HEK293 (cell line): ENCODE results near the gene SLC45A2.

Source experiments
- CTCF ChIA-PET: fragments of 350-600 bp; formaldehyde crosslinking; extraction: SDS; loops from one replicate; lab custom pipeline; 2021; ENCODE audit warnings: antibody characterized with exemption; lab: Yijun Ruan, JAX
- POLR2A ChIA-PET: fragments of 300-600 bp; formaldehyde crosslinking; extraction: SDS; loops from one replicate; lab custom pipeline; 2020; ENCODE audit warnings: antibody characterized with exemption, inconsistent platforms; lab: Yijun Ruan, JAX
- H3K27ac ChIP-seq: fragments of 200-500 bp; sonication (Bioruptor generic); 2 replicates; pipeline ENCODE4 v1.5.1; 2014; ENCODE audit warnings: low read depth, low read length, control low read depth, inconsistent platforms; ENCODE audit errors: extremely low read depth
- H3K36me3 ChIP-seq, 2 experiments: fragments of 200-500 bp in 1 of 2; sonication (Bioruptor generic) in 1 of 2; 1 replicate in 1 of 2; 2 replicates in 1 of 2; pipeline ENCODE4 v1.5.1; 2014 to 2017; ENCODE audit warnings: inconsistent platforms in 2 of 2, low read length in 2 of 2; ENCODE audit not compliant: control insufficient read depth in 2 of 2, insufficient read depth in 1 of 2
- H3K4me1 ChIP-seq: fragments of 200-500 bp; sonication (Bioruptor generic); 2 replicates; pipeline ENCODE4 v1.5.1; 2014; ENCODE audit warnings: mild to moderate bottlenecking, low read length, inconsistent platforms; ENCODE audit not compliant: control insufficient read depth, insufficient read depth
- H3K4me3 ChIP-seq: 2 replicates; pipeline ENCODE4 v1.5.1; 2011; ENCODE audit warnings: low read depth, mild to moderate bottlenecking, control low read depth, low read length, moderate library complexity
- H3K9me3 ChIP-seq: fragments of 200-500 bp; sonication (Bioruptor generic); 2 replicates; pipeline ENCODE4 v1.5.1; 2014; ENCODE audit warnings: low read depth, low read length, inconsistent platforms; ENCODE audit not compliant: control insufficient read depth, insufficient read depth
- KLF10 ChIP-seq: fragments of 450-650 bp; IDR thresholded peaks from 2 replicates; pipeline ENCODE4 v1.5.1; 2018; ENCODE audit warnings: missing biosample characterization, mild to moderate bottlenecking, missing genetic modification characterization
- TRIM28 ChIP-seq: IDR thresholded peaks from 2 replicates; pipeline ENCODE4 v1.6.1; 2011; ENCODE audit warnings: low read length, control low read depth, borderline replicate concordance
- ZFHX2 ChIP-seq: fragments of 450-650 bp; formaldehyde crosslinking; conservative IDR thresholded peaks from 2 replicates; pipeline ENCODE4 v1.5.1; 2016; ENCODE audit warnings: missing biosample characterization, missing genetic modification characterization
- ZNF10 ChIP-seq: fragments of 450-650 bp; formaldehyde crosslinking; IDR thresholded peaks from 2 replicates; pipeline ENCODE4 v1.5.1; 2017; ENCODE audit warnings: missing biosample characterization, missing genetic modification characterization
- ZNF112 ChIP-seq: fragments of 450-650 bp; formaldehyde crosslinking; IDR thresholded peaks from 2 replicates; pipeline ENCODE4 v1.5.0; 2017; ENCODE audit warnings: missing biosample characterization, missing genetic modification characterization
- ZNF16 ChIP-seq: fragments of 450-650 bp; formaldehyde crosslinking; IDR thresholded peaks from 2 replicates; pipeline ENCODE4 v1.5.1; 2016; ENCODE audit warnings: low read depth, missing biosample characterization, missing genetic modification characterization
- ZNF223 ChIP-seq: fragments of 450-650 bp; formaldehyde crosslinking; IDR thresholded peaks from 2 replicates; pipeline ENCODE4 v1.5.1; 2016; ENCODE audit warnings: missing biosample characterization, missing genetic modification characterization
- ZNF561 ChIP-seq: fragments of 450-650 bp; IDR thresholded peaks from 2 replicates; pipeline ENCODE4 v1.5.1; 2018; ENCODE audit warnings: missing biosample characterization, missing genetic modification characterization, borderline replicate concordance
- ZNF621 ChIP-seq: fragments of 450-650 bp; formaldehyde crosslinking; IDR thresholded peaks from 2 replicates; pipeline ENCODE4 v1.5.1; 2017; ENCODE audit warnings: missing biosample characterization, missing genetic modification characterization
- ZNF623 ChIP-seq: fragments of 450-650 bp; formaldehyde crosslinking; IDR thresholded peaks from 2 replicates; pipeline ENCODE4 v1.5.1; 2016; ENCODE audit warnings: missing biosample characterization, missing genetic modification characterization
- ZNF624 ChIP-seq: fragments of 450-650 bp; formaldehyde crosslinking; IDR thresholded peaks from 2 replicates; pipeline ENCODE4 v1.5.1; 2017; ENCODE audit warnings: missing biosample characterization, missing genetic modification characterization
- ZNF837 ChIP-seq: fragments of 450-650 bp; formaldehyde crosslinking; IDR thresholded peaks from 2 replicates; pipeline ENCODE4 v1.5.1; 2016; ENCODE audit warnings: missing biosample characterization, missing genetic modification characterization
- ZNF843 ChIP-seq: fragments of 450-650 bp; formaldehyde crosslinking; IDR thresholded peaks from 2 replicates; pipeline ENCODE4 v1.5.1; 2016; ENCODE audit warnings: missing biosample characterization, missing genetic modification characterization
- TF ChIP-seq, protein P1 (sequence below): sonication (generic); formaldehyde crosslinking; IDR thresholded peaks from 2 replicates; pipeline ENCODE4 v1.8.1; 2022; ENCODE audit warnings: mild to moderate bottlenecking, moderate library complexity, missing genetic modification reagents
- TF ChIP-seq, protein P2 (sequence below): fragments of 450-650 bp; formaldehyde crosslinking; IDR thresholded peaks from 2 replicates; pipeline ENCODE4 v1.5.1; 2016; ENCODE audit warnings: missing biosample characterization, missing genetic modification characterization
- TF ChIP-seq, protein P3 (sequence below): fragments of 450-650 bp; formaldehyde crosslinking; IDR thresholded peaks from 2 replicates; pipeline ENCODE4 v1.5.1; 2016; ENCODE audit warnings: missing biosample characterization, missing genetic modification characterization
- TF ChIP-seq, protein P4 (sequence below): fragments of 450-650 bp; formaldehyde crosslinking; IDR thresholded peaks from 2 replicates; pipeline ENCODE4 v1.5.1; 2016; ENCODE audit warnings: missing biosample characterization, missing genetic modification characterization
- TF ChIP-seq, protein P5 (sequence below): fragments of 450-650 bp; formaldehyde crosslinking; IDR thresholded peaks from 2 replicates; pipeline ENCODE4 v1.5.1; 2016; ENCODE audit warnings: missing biosample characterization, missing genetic modification characterization

Gene SLC45A2

DNA sequence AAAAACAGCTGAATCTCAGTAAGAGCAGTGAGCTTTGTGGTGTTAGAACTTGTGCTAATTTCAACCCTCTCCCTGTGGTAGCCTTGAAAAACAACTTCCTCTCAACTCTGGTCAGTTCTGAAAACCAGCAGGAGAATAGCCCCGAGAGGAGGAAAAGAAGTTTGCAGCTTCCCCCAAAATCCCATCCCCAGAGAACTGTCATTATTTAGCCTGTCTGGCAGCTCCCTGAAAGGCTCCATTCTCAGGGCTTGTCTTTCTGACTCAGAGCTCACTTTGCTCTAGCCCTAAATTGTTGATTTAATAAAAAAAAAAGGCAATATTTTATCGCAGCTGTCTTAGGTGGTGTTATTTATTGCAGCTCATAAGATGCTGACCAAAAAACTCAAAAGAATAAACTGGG, 11.4 kb upstream of the SLC45A2 start:
- no peak overlapping the region for H3K4me3 ChIP-seq
- POLR2A ChIA-PET, result no interaction called here
- CTCF ChIA-PET, result interaction anchor here (0.7 to 4.2 kb wide), 5 partner anchors 8 to 205 kb away, joined by 3 to 28 read pairs (median 5); no protein-coding TSS in a partner anchor

DNA sequence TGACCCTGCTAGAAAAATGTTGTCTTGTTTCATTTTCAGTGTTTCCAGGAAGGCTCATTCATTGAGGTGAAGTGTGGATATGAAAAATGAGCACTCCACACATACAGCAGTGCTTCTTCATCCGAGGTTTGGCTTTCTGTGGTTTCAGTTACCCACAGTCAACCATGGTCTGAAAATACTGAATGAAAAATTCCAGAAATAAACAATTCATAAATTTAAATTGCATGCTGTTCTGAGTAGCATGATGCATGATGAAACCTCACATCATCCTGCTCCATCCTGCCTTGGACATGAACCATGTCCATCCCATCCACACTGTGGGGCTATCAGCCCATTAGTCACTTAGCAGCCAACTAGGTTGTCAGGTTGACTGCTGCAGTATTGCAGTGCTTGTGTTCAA, 10.4 kb upstream of the SLC45A2 start:
- Histone ChIP-seq H3K9me3 (no peaks in the 10 kb centered on the region), H3K4me3 (no peak overlapping the region), H3K36me3 (peaks cover 3 to 26% of the 10 kb centered on the region in 2 experiments), H3K27ac (no peak overlapping the region), H3K4me1 (no peaks in the 10 kb centered on the region)
- POLR2A ChIA-PET, result no interaction called here
- CTCF ChIA-PET, result interaction anchor here (0.7 kb wide), 2 partner anchors 57 to 338 kb away, joined by 3 read pairs; no protein-coding TSS in a partner anchor
- TF ChIP-seq TRIM28 (no peak), ZFHX2 (no peak), ZNF561 (tag by site-specific recombination) (no peak), ZNF843 (tag by site-specific recombination) (no peak), ZNF223 (tag by site-specific recombination) (no peak), ZNF10 (no peak)
- TF ChIP-seq, protein P1, sequence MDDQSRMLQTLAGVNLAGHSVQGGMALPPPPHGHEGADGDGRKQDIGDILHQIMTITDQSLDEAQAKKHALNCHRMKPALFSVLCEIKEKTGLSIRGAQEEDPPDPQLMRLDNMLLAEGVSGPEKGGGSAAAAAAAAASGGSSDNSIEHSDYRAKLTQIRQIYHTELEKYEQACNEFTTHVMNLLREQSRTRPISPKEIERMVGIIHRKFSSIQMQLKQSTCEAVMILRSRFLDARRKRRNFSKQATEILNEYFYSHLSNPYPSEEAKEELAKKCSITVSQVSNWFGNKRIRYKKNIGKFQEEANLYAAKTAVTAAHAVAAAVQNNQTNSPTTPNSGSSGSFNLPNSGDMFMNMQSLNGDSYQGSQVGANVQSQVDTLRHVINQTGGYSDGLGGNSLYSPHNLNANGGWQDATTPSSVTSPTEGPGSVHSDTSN (CRISPR knock-in tag), result no peak
- TF ChIP-seq, protein P2, sequence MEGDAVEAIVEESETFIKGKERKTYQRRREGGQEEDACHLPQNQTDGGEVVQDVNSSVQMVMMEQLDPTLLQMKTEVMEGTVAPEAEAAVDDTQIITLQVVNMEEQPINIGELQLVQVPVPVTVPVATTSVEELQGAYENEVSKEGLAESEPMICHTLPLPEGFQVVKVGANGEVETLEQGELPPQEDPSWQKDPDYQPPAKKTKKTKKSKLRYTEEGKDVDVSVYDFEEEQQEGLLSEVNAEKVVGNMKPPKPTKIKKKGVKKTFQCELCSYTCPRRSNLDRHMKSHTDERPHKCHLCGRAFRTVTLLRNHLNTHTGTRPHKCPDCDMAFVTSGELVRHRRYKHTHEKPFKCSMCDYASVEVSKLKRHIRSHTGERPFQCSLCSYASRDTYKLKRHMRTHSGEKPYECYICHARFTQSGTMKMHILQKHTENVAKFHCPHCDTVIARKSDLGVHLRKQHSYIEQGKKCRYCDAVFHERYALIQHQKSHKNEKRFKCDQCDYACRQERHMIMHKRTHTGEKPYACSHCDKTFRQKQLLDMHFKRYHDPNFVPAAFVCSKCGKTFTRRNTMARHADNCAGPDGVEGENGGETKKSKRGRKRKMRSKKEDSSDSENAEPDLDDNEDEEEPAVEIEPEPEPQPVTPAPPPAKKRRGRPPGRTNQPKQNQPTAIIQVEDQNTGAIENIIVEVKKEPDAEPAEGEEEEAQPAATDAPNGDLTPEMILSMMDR (tag by site-specific recombination), result peak; percentile 32; the same call in 1 of the 2 replicates

More for the DNA sequence above, 11.4 kb upstream of the SLC45A2 start:
- Histone ChIP-seq H3K27ac (no peak overlapping the region), H3K9me3 (no peaks in the 10 kb centered on the region), H3K4me1 (no peaks in the 10 kb centered on the region), H3K36me3 (peaks cover 3 to 26% of the 10 kb centered on the region in 2 experiments)
- TF ChIP-seq ZNF112 (tag by site-specific recombination), result no peak
- TF ChIP-seq, protein P3, sequence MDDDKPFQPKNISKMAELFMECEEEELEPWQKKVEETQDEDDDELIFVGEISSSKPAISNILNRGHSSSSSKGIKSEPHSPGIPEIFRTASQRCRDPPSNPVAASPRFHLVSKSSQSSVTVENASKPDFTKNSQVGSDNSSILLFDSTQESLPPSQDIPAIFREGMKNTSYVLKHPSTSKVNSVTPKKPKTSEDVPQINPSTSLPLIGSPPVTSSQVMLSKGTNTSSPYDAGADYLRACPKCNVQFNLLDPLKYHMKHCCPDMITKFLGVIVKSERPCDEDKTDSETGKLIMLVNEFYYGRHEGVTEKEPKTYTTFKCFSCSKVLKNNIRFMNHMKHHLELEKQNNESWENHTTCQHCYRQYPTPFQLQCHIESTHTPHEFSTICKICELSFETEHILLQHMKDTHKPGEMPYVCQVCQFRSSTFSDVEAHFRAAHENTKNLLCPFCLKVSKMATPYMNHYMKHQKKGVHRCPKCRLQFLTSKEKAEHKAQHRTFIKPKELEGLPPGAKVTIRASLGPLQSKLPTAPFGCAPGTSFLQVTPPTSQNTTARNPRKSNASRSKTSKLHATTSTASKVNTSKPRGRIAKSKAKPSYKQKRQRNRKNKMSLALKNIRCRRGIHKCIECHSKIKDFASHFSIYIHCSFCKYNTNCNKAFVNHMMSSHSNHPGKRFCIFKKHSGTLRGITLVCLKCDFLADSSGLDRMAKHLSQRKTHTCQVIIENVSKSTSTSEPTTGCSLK (tag by site-specific recombination), result no peak

DNA sequence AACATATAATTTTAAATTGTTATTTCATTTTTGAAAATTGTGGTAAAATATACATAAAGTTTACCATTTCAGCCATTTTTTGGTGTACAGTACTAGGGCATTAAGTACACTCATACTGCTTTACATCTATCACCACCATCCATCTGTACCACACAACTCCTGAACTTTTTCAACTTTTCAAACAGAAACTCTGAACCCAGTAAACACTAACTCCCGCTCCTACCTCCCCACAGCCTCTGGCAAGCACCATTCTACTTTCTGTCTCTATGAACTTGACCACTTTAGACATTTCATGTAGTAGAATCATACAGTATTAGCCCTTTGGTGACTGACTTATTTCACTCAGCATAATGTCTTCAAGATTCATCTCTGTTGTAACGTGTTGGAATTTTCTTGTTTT, 8.4 kb upstream of the SLC45A2 start:
- ChIA-PET CTCF (no interaction called here), POLR2A (no interaction called here)
- Histone ChIP-seq H3K4me3 (no peak overlapping the region), H3K36me3 (peaks cover 15 to 33% of the 10 kb centered on the region in 2 experiments), H3K4me1 (no peaks in the 10 kb centered on the region), H3K27ac (no peak overlapping the region)
- TF ChIP-seq ZNF624 (no peak), ZNF621 (tag by site-specific recombination) (no peak), ZNF10 (no peak), KLF10 (tag by site-specific recombination) (no peak), ZNF837 (tag by site-specific recombination) (no peak), ZNF16 (no peak), ZNF623 (no peak)
- TF ChIP-seq, protein P4, sequence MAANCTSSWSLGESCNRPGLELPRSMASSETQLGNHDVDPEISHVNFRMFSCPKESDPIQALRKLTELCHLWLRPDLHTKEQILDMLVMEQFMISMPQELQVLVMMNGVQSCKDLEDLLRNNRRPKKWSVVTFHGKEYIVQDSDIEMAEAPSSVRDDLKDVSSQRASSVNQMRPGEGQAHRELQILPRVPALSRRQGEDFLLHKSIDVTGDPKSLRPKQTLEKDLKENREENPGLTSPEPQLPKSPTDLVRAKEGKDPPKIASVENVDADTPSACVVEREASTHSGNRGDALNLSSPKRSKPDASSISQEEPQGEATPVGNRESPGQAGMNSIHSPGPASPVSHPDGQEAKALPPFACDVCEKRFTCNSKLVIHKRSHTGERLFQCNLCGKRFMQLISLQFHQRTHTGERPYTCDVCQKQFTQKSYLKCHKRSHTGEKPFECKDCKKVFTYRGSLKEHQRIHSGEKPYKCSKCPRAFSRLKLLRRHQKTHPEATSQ, result no peak
- TF ChIP-seq, protein P5, sequence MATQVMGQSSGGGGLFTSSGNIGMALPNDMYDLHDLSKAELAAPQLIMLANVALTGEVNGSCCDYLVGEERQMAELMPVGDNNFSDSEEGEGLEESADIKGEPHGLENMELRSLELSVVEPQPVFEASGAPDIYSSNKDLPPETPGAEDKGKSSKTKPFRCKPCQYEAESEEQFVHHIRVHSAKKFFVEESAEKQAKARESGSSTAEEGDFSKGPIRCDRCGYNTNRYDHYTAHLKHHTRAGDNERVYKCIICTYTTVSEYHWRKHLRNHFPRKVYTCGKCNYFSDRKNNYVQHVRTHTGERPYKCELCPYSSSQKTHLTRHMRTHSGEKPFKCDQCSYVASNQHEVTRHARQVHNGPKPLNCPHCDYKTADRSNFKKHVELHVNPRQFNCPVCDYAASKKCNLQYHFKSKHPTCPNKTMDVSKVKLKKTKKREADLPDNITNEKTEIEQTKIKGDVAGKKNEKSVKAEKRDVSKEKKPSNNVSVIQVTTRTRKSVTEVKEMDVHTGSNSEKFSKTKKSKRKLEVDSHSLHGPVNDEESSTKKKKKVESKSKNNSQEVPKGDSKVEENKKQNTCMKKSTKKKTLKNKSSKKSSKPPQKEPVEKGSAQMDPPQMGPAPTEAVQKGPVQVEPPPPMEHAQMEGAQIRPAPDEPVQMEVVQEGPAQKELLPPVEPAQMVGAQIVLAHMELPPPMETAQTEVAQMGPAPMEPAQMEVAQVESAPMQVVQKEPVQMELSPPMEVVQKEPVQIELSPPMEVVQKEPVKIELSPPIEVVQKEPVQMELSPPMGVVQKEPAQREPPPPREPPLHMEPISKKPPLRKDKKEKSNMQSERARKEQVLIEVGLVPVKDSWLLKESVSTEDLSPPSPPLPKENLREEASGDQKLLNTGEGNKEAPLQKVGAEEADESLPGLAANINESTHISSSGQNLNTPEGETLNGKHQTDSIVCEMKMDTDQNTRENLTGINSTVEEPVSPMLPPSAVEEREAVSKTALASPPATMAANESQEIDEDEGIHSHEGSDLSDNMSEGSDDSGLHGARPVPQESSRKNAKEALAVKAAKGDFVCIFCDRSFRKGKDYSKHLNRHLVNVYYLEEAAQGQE (tag by site-specific recombination), result no peak
- TF ChIP-seq, all 188 proteins: peak for 0
- no peaks in the 10 kb centered on the region for H3K9me3 ChIP-seq
